Measurements from ENCODE around the gene NDEL1.
A peak's percentile ranks its signal among the peaks of the same experiment; 100 is the strongest.

The NDEL1 gene

DNA sequence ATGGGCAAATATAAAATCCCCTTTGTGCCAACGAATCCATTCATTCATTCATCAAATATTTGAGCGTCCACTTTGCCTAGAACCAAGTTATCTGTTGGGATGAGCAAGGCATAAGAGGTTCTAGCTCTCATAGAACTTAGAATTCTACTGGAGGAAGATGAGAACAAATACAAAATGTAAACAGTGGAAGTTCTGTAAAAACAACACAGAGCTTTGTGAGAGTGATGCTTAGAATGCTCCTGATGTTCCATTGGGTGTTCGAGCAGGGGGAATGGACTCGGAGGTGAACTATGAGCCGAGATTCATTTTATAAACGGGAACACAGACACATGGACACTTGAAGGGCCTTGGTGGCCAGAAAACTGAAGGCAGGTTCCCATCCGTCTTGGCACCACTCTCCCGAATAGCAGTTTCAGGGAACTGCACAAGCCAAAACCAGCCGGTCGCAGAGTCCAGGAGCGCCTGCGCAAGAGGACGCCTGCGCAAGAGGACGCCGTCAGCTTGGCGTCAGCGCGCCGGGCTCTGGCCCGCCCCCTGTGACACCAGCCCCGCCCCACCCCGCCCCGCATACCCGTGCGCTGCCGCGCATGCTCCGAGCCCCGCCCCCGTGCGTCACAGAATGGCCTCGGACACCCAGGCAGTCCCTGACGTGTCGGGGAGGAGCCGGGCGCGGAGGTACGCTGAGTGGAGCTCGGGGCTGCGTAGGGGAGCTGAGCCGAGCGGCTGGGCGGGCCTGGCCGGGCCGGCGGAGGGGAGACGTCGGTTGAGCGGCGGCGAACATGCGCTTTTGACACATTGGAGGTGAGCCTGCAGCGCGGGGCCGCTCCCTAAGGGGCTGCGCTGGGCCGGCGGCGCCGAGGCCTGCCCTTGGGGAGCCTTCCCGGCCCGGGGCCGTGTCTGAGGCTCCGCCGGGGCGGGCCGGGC, at the start of gene NDEL1 (continued):
- no peak for TF ChIP-seq ZNF585B (tag by site-specific recombination; IDR thresholded peaks at IDR 0.05)
- no peak for TF ChIP-seq ZNF280C (tag by site-specific recombination; IDR thresholded peaks at IDR 0.05)
- TF ChIP-seq, protein P1, sequence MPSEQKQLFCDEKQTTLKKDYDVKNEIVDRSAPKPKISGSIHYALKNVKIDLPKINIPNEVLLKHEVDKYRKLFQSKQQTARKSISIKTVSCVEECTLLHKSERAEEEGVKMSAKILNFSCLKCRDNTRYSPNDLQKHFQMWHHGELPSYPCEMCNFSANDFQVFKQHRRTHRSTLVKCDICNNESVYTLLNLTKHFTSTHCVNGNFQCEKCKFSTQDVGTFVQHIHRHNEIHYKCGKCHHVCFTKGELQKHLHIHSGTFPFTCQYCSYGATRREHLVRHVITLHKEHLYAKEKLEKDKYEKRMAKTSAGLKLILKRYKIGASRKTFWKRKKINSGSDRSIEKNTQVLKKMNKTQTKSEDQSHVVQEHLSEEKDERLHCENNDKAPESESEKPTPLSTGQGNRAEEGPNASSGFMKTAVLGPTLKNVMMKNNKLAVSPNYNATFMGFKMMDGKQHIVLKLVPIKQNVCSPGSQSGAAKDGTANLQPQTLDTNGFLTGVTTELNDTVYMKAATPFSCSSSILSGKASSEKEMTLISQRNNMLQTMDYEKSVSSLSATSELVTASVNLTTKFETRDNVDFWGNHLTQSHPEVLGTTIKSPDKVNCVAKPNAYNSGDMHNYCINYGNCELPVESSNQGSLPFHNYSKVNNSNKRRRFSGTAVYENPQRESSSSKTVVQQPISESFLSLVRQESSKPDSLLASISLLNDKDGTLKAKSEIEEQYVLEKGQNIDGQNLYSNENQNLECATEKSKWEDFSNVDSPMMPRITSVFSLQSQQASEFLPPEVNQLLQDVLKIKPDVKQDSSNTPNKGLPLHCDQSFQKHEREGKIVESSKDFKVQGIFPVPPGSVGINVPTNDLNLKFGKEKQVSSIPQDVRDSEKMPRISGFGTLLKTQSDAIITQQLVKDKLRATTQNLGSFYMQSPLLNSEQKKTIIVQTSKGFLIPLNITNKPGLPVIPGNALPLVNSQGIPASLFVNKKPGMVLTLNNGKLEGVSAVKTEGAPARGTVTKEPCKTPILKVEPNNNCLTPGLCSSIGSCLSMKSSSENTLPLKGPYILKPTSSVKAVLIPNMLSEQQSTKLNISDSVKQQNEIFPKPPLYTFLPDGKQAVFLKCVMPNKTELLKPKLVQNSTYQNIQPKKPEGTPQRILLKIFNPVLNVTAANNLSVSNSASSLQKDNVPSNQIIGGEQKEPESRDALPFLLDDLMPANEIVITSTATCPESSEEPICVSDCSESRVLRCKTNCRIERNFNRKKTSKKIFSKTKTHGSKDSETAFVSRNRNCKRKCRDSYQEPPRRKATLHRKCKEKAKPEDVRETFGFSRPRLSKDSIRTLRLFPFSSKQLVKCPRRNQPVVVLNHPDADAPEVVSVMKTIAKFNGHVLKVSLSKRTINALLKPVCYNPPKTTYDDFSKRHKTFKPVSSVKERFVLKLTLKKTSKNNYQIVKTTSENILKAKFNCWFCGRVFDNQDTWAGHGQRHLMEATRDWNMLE (tag by site-specific recombination; conservative IDR thresholded peaks at IDR 0.05; ENCODE audit: low read depth) = 0 out of 2 replicates have a peak, but pooled peaks have one; percentile 13
- TF ChIP-seq ZIC2 (tag by site-specific recombination; IDR thresholded peaks at IDR 0.05) = no peak
- TF ChIP-seq ZNF24 (tag by site-specific recombination; IDR thresholded peaks at IDR 0.05) = 0 out of 2 replicates have a peak, but pooled peaks have one; percentile 42
- TF ChIP-seq ZNF266 (tag by site-specific recombination; IDR thresholded peaks at IDR 0.05; ENCODE audit: low read depth) = no peak
- peak; percentile 77; the same call in 1 of the 2 replicates for TF ChIP-seq ZNF561 (tag by site-specific recombination; IDR thresholded peaks at IDR 0.05; ENCODE audit: borderline replicate concordance)
- no peak for TF ChIP-seq ZNF148 (tag by site-specific recombination; IDR thresholded peaks at IDR 0.05; ENCODE audit: borderline replicate concordance)
- no peak for TF ChIP-seq ZNF324 (tag by site-specific recombination; IDR thresholded peaks at IDR 0.05)
- no peak for TF ChIP-seq ZNF747 (tag by site-specific recombination; IDR thresholded peaks at IDR 0.05)
- TF ChIP-seq, protein P2, sequence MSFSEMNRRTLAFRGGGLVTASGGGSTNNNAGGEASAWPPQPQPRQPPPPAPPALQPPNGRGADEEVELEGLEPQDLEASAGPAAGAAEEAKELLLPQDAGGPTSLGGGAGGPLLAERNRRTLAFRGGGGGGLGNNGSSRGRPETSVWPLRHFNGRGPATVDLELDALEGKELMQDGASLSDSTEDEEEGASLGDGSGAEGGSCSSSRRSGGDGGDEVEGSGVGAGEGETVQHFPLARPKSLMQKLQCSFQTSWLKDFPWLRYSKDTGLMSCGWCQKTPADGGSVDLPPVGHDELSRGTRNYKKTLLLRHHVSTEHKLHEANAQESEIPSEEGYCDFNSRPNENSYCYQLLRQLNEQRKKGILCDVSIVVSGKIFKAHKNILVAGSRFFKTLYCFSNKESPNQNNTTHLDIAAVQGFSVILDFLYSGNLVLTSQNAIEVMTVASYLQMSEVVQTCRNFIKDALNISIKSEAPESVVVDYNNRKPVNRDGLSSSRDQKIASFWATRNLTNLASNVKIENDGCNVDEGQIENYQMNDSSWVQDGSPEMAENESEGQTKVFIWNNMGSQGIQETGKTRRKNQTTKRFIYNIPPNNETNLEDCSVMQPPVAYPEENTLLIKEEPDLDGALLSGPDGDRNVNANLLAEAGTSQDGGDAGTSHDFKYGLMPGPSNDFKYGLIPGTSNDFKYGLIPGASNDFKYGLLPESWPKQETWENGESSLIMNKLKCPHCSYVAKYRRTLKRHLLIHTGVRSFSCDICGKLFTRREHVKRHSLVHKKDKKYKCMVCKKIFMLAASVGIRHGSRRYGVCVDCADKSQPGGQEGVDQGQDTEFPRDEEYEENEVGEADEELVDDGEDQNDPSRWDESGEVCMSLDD (tag by site-specific recombination; IDR thresholded peaks at IDR 0.05) = 0 out of 2 replicates have a peak, but pooled peaks have one; percentile 37
- no peak for TF ChIP-seq ZSCAN16 (tag by site-specific recombination; IDR thresholded peaks at IDR 0.05)
- no peak for TF ChIP-seq YY2 (tag by site-specific recombination; IDR thresholded peaks at IDR 0.05)
- peak; percentile 17; the same call in 1 of the 2 replicates for TF ChIP-seq KLF1 (tag by site-specific recombination; IDR thresholded peaks at IDR 0.05)
- no peak for TF ChIP-seq ZNF843 (tag by site-specific recombination; IDR thresholded peaks at IDR 0.05)
- no peak for TF ChIP-seq ZNF274 (IDR thresholded peaks at IDR 0.05; ENCODE audit: low read length)
- no peak for TF ChIP-seq ZNF274 (tag by site-specific recombination; IDR thresholded peaks at IDR 0.05; ENCODE audit: borderline replicate concordance)
- no peak for TF ChIP-seq ZNF138 (tag by site-specific recombination; IDR thresholded peaks at IDR 0.05; ENCODE audit: borderline replicate concordance)
- no peak for TF ChIP-seq ZNF837 (tag by site-specific recombination; IDR thresholded peaks at IDR 0.05)
- no peak for TF ChIP-seq ZNF19 (tag by site-specific recombination; IDR thresholded peaks at IDR 0.05; ENCODE audit: low read depth)
- TF ChIP-seq ZNF133 (tag by site-specific recombination; IDR thresholded peaks at IDR 0.05) = no peak
- no peak for TF ChIP-seq INSM2 (tag by site-specific recombination; IDR thresholded peaks at IDR 0.05)
- no peak for TF ChIP-seq ZNF677 (tag by site-specific recombination; IDR thresholded peaks at IDR 0.05)
- no peak for TF ChIP-seq SETDB1 (IDR thresholded peaks at IDR 0.05; ENCODE audit: insufficient read length, low read length)
- TF ChIP-seq ZBTB1 (tag by site-specific recombination; IDR thresholded peaks at IDR 0.05) = no peak

Data from HEK293 (cell line).